Lower leg skin (tissue), 4 donors: Measurements from ENCODE around the gene ERAP2. TPM values are rescaled to one million over a fixed set of nuclear protein-coding genes. Genes with fewer than 3 reads are reported as not detected.

Experiments
- DNase-seq, 2 donors: peaks; one replicate each; pipeline ENCODE4 v3.0.0-alpha.2; 2019; ENCODE audit warnings: low spot score in 2 of 2
- H3K4me3 ChIP-seq: fragments of 200-600 bp; sonication (generic); 2 replicates; pipeline ENCODE4 v1.5.1; 2017; ENCODE audit warnings: mild to moderate bottlenecking, low read depth; ENCODE audit not compliant: poor library complexity, severe bottlenecking
- POLR2A ChIP-seq, 2 donors: fragments of 450-650 bp; IDR thresholded peaks; one replicate each; pipeline ENCODE4 v1.6.1; 2016 to 2017; ENCODE audit warnings: antibody characterized with exemption in 2 of 2, mild to moderate bottlenecking in 1 of 2, moderate library complexity in 1 of 2
- WGBS, 2 donors: methylation state at CpG; one replicate each; pipeline ENCODE4 v1.1.5; 2018; 5-methylcytosine and 5-hydroxymethylcytosine counted together
- intact Hi-C: fragments of 100-400 bp; cut with DNase I; formaldehyde crosslinking; loops from one replicate; pipeline ENCODE4 v1.15.0; 2023; ENCODE audit warnings: low total_unique reads
- total RNA-seq, 4 donors: library from RNA; depleted of rRNA; stranded (reverse); fragments of >200 nt; gene quantifications; one replicate each; pipeline ENCODE4 v1.1.0, GENCODE V29; 2016
- TF ChIP-seq, protein P1 (sequence below), 3 donors: fragments of 450-650 bp; IDR thresholded peaks; one replicate each; pipeline ENCODE4 v1.5.1; 2016; ENCODE audit warnings: antibody characterized with exemption in 3 of 3, mild to moderate bottlenecking in 3 of 3, moderate library complexity in 2 of 3

The ERAP2 gene
- total RNA-seq, 4 donors from 2014 or later, result 5.0 to 11.0 (median 9.3) TPM

DNA sequence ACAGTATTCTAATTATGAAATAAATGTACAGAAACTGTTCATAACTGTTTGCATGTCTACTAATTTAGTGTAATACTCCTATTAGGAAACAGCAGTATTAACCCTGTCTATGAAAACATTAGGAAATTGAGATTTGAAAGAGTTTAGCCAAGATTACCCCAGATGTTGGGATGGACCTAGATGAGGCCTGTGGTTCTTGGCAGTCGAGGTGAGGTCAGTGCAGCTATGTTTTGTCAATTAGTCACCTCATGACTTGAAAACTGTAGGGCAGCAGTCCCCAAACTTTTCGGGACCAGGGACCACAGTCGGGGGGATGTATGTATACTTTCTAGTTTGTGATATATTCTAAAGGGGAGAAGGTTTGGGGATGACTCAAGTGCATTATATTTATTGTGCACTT lies 64.3 kb downstream of the ERAP2 start:
- H3K4me3 ChIP-seq, result no peak overlapping the region
- intact Hi-C loops, result no loop called here
- WGBS, 2 donors, result 85 to 89% methylated on average over 3 of the region's 3 CpGs
- TF ChIP-seq POLR2A (IDR thresholded peaks at IDR 0.05), result no peak
- TF ChIP-seq, protein P1, sequence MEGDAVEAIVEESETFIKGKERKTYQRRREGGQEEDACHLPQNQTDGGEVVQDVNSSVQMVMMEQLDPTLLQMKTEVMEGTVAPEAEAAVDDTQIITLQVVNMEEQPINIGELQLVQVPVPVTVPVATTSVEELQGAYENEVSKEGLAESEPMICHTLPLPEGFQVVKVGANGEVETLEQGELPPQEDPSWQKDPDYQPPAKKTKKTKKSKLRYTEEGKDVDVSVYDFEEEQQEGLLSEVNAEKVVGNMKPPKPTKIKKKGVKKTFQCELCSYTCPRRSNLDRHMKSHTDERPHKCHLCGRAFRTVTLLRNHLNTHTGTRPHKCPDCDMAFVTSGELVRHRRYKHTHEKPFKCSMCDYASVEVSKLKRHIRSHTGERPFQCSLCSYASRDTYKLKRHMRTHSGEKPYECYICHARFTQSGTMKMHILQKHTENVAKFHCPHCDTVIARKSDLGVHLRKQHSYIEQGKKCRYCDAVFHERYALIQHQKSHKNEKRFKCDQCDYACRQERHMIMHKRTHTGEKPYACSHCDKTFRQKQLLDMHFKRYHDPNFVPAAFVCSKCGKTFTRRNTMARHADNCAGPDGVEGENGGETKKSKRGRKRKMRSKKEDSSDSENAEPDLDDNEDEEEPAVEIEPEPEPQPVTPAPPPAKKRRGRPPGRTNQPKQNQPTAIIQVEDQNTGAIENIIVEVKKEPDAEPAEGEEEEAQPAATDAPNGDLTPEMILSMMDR (IDR thresholded peaks at IDR 0.05), result no peak
- no peak for DNase-seq

DNA sequence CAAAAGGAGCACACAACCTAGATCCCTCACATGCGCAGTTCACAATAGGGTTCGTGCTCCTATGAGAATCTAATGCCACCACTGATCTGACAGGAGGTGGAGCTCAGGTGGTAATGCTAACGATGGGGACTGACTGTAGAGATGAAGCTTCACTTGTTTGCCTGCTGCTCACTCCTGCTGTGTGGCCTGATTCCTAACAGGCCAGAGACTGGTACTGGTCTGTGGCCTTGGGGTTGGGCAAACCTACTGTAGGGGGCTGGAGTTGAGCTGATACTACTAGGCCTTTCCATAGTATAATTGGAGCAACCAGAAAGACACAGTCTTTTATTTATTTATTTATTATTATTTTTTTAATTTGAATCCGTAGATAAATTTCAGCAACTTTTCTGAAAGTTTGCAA lies 64.8 kb downstream of the ERAP2 start:
- DNase-seq, result no peak
- WGBS, 2 donors, result 78 to 86% methylated on average over 4 of the region's 4 CpGs
- intact Hi-C loops, result no loop called here
- TF ChIP-seq, protein P1 (IDR thresholded peaks at IDR 0.05), result no peak
- no peak for TF ChIP-seq POLR2A (IDR thresholded peaks at IDR 0.05)
- no peak overlapping the region for H3K4me3 ChIP-seq

DNA sequence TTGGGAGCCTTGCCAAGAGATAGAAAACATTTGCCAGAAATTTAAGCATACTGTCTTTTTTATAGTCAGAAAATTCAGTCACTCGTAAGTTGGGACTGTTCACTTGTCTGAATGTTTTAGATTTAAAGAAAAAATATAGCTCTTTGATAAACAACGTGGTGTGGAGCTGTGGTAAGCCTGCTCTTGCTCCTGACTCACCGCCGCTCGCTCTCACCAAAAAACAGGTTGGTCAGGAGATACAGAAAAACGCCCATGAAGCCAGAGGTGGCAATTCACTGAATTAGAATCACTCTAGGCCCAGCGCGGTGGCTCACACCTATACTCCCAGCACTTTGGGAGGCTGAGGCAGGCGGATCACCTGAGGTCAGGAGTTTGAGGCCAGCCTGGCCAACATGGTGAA lies 65.8 kb downstream of the ERAP2 start:
- no peak overlapping the region for H3K4me3 ChIP-seq
- no peak for DNase-seq
- TF ChIP-seq POLR2A (IDR thresholded peaks at IDR 0.05), result no peak
- TF ChIP-seq, protein P1 (IDR thresholded peaks at IDR 0.05), result no peak
- intact Hi-C loops, result no loop called here
- WGBS, 2 donors, result 77 to 91% methylated on average over 9 of the region's 9 CpGs

DNA sequence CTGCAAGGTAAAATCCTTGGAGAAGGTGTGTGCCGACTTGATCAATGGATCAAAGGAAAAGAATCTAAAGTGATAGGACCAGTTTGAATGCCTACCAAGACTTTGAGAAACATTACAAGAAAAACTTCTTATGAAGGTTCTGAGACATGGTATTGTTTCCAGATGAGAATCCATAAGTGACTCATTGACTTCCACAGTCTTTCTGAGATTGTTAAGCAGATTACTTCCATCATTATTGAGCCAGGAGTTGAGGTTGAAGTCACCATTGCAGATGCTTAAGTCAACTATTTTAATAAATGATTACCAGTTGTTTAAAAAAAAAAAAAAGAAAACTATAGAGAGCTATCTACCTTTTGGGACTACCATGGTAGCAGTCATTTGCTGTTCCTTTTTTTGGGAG lies 66.6 kb downstream of the ERAP2 start:
- WGBS, 2 donors, result 64 to 68% methylated on average over 1 of the region's 1 CpG
- intact Hi-C loops, result no loop called here
- no peak for DNase-seq
- TF ChIP-seq, protein P1 (IDR thresholded peaks at IDR 0.05), result no peak
- TF ChIP-seq POLR2A (IDR thresholded peaks at IDR 0.05), result no peak
- no peak overlapping the region for H3K4me3 ChIP-seq

DNA sequence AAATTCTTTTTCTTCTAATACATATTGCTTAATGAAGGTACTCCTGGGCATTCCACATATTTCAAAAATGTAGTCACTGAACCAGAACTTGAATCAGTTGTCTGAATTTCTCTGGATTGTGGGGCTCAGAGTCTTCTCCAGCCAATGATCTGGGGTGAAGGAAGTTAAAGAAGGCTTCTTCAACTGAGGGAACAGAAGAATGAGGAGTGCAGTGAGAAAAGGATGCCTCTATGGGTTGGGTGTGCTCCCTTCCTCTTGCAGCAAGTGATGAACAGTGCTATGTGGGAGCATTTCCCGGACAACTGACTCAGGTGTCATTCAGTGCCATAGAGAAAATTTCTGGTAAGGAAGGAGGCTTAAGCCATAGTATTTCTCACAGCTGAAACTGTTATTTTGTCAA lies 67.5 kb downstream of the ERAP2 start:
- H3K4me3 ChIP-seq, result no peak overlapping the region
- intact Hi-C loops, result no loop called here
- TF ChIP-seq POLR2A (IDR thresholded peaks at IDR 0.05), result no peak
- TF ChIP-seq, protein P1 (IDR thresholded peaks at IDR 0.05), result no peak
- no peak for DNase-seq
- 89 to 97% methylated on average over 1 of the region's 1 CpG for WGBS, 2 donors

DNA sequence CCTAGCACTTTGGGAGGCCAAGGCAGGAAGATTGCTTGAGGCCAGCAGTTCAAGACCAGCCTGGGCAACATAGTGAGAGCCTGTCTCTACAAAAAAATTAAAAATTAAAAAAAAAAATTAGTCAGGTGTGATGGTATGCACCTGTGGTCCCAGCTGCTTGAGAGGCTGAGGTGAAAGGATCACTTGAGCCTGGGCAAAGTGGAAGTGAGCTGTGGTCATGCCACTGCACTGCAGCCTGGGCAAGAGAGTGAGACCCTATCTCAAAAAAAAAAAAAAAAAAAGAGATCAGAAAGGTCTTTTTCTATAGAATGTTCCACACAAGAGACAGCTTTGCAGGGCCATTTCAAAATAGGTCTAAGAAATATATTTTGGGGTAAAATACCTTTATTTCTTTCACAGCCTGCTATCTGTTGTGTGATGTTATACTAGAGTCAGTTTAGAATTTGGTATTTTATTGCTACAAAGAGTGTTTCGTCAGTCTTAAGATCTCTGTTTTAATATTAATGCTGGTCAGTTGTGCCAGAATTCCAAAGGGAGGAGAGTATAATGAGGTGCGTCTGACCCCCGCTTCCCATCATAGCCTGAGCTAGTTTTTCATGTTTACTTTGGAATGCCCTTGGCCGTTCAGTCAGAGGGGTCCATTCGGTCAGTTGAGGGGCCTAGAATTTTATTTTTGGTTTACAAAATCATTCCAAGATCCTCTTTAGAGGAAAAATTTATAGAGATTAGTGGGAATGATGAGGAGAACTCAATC lies 69.0 kb downstream of the ERAP2 start:
- WGBS, 2 donors, result 69 to 96% methylated on average over 5 of the region's 5 CpGs
- TF ChIP-seq POLR2A (IDR thresholded peaks at IDR 0.05), result no peak
- TF ChIP-seq, protein P1 (IDR thresholded peaks at IDR 0.05), result no peak
- no peak for DNase-seq
- intact Hi-C loops, result no loop called here
- no peak overlapping the region for H3K4me3 ChIP-seq
